ENCODE measurements around the gene ALPK3.

ALPK3 gene

DNA sequence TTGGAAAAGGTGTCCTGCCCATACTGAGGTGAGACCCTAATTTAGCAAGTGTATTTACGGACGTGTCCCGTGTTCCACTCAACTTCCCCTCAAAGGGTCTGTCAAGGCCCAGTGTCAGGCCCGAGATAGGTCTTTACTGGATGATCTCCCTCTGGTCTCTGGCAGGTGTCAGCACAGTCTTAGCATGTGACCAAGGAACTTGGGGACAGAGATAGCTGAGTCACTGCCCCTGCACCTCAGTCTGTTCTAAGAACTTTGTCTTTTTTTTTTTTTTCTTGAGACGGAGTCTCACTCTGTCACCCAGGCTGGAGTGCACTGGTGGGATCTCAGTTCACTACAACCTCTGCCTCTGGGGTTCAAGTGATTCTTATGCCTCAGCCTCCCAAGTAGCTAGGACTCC is 32.1 kb upstream of the ALPK3 start:
- Histone ChIP-seq H3K36me3 (ENCODE audit: control insufficient read depth, insufficient read depth, low read length) (peaks cover 18% of the 10 kb centered on the region), H3K9ac (ENCODE audit: low read depth, low read length) (no peak overlapping the region), H3K4me3 (ENCODE audit: low read depth, low read length) (no peak overlapping the region), H3K9me3 (ENCODE audit: control insufficient read depth, insufficient read depth, low read length) (no peaks in the 10 kb centered on the region), H3K4me1 (ENCODE audit: control insufficient read depth, insufficient read depth, low read length) (peaks cover 7% of the 10 kb centered on the region), H3K27me3 (ENCODE audit: control insufficient read depth, insufficient read depth, low read length) (no peaks in the 10 kb centered on the region)

DNA sequence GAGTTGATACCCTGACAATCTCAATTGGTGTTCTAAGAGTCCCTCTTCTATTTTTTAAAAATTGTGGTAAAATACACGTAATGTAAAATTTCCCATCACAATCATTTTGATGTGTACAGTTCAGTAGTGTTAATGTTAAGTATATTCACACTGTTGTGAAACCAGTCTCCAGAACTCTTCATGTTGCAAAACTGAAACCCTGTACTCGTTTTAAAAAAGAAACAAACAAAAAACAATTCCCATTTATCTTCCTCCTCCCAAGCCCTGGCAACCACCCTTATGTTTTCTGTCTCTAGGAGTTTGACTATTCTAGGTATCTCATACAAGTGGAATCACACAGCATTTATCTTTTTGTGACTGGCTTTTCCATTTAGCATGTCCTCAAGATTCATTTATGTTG is 28.7 kb upstream of the ALPK3 start:
- H3K9me3 ChIP-seq (ENCODE audit: control insufficient read depth, insufficient read depth, low read length) = no peaks in the 10 kb centered on the region
- H3K36me3 ChIP-seq (ENCODE audit: control insufficient read depth, insufficient read depth, low read length) = peaks cover 20% of the 10 kb centered on the region
- H3K27me3 ChIP-seq (ENCODE audit: control insufficient read depth, insufficient read depth, low read length) = no peaks in the 10 kb centered on the region
- H3K9ac ChIP-seq (ENCODE audit: low read depth, low read length) = no peak overlapping the region
- H3K4me3 ChIP-seq (ENCODE audit: low read depth, low read length) = no peak overlapping the region
- H3K4me1 ChIP-seq (ENCODE audit: control insufficient read depth, insufficient read depth, low read length) = peaks cover 7% of the 10 kb centered on the region

DNA sequence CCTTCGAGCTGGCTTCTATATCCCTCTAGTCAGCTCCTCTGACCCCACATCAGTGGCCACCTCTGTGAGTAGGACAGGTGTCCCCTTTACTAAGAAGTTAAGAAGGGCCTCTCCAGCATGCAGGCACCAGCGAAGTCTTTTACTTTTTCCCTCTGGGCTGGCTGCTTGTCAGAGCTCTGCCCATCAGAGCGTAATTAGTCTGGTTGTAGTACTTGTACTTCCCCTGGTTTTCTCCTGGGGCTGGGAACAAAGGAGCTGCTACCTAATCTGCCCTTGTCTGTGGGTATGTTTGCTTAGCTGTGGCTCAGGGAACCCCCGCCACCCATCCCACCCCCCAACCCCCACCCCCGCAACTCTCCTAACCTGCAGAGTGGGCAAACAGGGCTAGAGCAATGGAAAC is 27.4 kb upstream of the ALPK3 start:
- no peaks in the 10 kb centered on the region for H3K27me3 ChIP-seq (ENCODE audit: control insufficient read depth, insufficient read depth, low read length)
- peaks cover 10% of the 10 kb centered on the region for H3K36me3 ChIP-seq (ENCODE audit: control insufficient read depth, insufficient read depth, low read length)
- H3K9me3 ChIP-seq (ENCODE audit: control insufficient read depth, insufficient read depth, low read length) = no peaks in the 10 kb centered on the region
- no peak overlapping the region for H3K9ac ChIP-seq (ENCODE audit: low read depth, low read length)
- no peak overlapping the region for H3K4me3 ChIP-seq (ENCODE audit: low read depth, low read length)
- H3K4me1 ChIP-seq (ENCODE audit: control insufficient read depth, insufficient read depth, low read length) = peaks cover 7% of the 10 kb centered on the region

DNA sequence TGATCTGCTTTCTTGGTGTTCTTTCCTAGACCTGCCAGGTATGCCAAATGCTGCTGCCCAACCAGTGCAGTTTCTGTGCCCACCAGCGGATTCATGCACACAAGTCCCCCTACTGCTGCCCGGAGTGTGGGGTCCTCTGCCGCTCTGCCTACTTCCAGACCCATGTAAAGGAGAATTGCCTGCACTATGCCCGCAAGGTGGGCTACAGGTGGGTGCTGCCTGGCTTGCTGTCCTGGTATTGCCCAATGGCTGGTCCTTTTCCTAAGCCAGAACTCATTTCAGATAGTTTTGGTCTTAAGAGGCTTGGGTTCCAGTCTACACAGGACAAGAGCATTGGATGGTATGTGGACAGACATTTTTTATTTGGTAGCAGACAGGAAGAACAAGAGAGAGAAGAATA is 26.5 kb upstream of the ALPK3 start:
- Histone ChIP-seq H3K27me3 (ENCODE audit: control insufficient read depth, insufficient read depth, low read length) (no peaks in the 10 kb centered on the region), H3K9ac (ENCODE audit: low read depth, low read length) (no peak overlapping the region), H3K9me3 (ENCODE audit: control insufficient read depth, insufficient read depth, low read length) (no peaks in the 10 kb centered on the region), H3K4me3 (ENCODE audit: low read depth, low read length) (no peak overlapping the region), H3K4me1 (ENCODE audit: control insufficient read depth, insufficient read depth, low read length) (peaks cover 7% of the 10 kb centered on the region), H3K36me3 (ENCODE audit: control insufficient read depth, insufficient read depth, low read length) (peaks cover 6% of the 10 kb centered on the region)

DNA sequence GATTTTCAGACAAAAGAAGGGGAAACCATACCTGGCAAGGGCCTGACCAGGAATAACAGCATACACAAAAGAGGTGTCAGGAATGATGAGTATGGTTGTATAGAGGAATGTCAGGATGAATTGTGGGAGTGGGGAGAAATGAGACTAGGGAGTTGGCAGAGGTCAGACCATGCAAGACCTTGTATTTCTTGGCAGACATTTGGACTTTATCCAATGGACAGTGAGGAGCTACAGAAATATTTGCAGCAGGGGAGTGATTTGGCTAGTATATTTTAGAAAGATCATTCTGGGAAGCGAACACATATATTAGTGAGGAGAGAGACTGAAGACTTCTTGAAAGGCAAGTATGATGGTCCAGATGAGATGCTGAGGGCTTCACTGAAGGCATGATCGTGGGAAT is 25.4 kb upstream of the ALPK3 start:
- Histone ChIP-seq H3K36me3 (ENCODE audit: control insufficient read depth, insufficient read depth, low read length) (peaks cover 6% of the 10 kb centered on the region), H3K4me1 (ENCODE audit: control insufficient read depth, insufficient read depth, low read length) (peaks cover 7% of the 10 kb centered on the region), H3K9ac (ENCODE audit: low read depth, low read length) (no peak overlapping the region), H3K27me3 (ENCODE audit: control insufficient read depth, insufficient read depth, low read length) (no peaks in the 10 kb centered on the region), H3K9me3 (ENCODE audit: control insufficient read depth, insufficient read depth, low read length) (no peaks in the 10 kb centered on the region), H3K4me3 (ENCODE audit: low read depth, low read length) (no peak overlapping the region)

DNA sequence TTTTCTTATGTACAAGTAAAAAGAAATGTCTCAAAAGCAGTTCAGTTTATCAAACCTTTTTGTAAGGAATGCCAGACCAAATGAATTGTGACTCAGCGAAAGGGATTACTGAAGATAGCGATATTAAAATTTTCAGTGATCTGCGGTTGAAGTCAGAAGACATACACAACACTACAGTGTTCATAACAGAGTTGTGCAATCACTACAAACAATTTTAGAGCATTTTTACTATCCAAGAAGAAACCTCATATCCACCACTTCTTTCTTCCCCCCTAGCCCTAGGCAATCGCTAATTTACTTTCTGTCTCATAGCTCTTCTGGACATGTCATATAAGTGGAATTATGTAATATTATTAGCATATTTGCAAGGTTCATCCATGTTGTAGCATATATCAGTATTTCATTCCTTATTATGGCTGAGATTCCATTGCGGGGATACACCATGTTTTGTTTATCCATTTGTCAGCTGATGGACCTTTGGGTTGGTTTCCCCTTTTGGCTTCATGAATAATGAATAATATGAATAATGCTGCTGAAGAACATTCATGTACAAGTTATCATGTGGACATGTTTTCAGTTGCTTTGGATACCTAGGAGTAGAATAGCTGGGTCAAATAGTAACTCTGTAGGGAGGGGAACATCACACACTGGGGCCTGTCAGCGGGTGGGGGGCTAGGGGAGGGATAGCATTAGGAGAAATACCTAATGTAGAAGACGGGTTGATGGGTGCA is 23.6 kb upstream of the ALPK3 start:
- Histone ChIP-seq H3K9me3 (ENCODE audit: control insufficient read depth, insufficient read depth, low read length) (no peaks in the 10 kb centered on the region), H3K4me1 (ENCODE audit: control insufficient read depth, insufficient read depth, low read length) (peaks cover 7% of the 10 kb centered on the region), H3K9ac (ENCODE audit: low read depth, low read length) (no peak overlapping the region), H3K4me3 (ENCODE audit: low read depth, low read length) (no peak overlapping the region), H3K27me3 (ENCODE audit: control insufficient read depth, insufficient read depth, low read length) (no peaks in the 10 kb centered on the region), H3K36me3 (ENCODE audit: control insufficient read depth, insufficient read depth, low read length) (peaks cover 18% of the 10 kb centered on the region)

DNA sequence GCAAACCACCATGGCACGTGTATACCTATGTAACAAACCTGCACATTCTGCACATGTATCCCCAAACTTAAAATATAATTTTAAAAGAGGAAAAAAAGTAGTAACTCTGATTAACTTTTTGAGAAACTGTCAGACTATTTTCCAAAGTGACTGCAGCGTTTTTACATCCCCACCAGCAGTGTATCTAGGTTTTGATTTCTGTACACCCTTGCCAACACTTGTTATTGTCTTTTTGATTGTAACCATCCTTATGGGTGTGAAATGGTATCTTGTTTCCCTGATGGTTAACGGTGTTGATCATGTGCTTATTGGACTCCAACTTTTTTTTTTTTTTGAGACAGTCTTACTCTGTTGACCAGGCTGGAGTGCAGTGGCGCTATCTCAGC is 23.0 kb upstream of the ALPK3 start:
- H3K9me3 ChIP-seq (ENCODE audit: control insufficient read depth, insufficient read depth, low read length) = no peaks in the 10 kb centered on the region
- H3K36me3 ChIP-seq (ENCODE audit: control insufficient read depth, insufficient read depth, low read length) = peaks cover 23% of the 10 kb centered on the region
- H3K9ac ChIP-seq (ENCODE audit: low read depth, low read length) = no peak overlapping the region
- H3K4me3 ChIP-seq (ENCODE audit: low read depth, low read length) = no peak overlapping the region
- H3K27me3 ChIP-seq (ENCODE audit: control insufficient read depth, insufficient read depth, low read length) = no peaks in the 10 kb centered on the region
- H3K4me1 ChIP-seq (ENCODE audit: control insufficient read depth, insufficient read depth, low read length) = peaks cover 7% of the 10 kb centered on the region

DNA sequence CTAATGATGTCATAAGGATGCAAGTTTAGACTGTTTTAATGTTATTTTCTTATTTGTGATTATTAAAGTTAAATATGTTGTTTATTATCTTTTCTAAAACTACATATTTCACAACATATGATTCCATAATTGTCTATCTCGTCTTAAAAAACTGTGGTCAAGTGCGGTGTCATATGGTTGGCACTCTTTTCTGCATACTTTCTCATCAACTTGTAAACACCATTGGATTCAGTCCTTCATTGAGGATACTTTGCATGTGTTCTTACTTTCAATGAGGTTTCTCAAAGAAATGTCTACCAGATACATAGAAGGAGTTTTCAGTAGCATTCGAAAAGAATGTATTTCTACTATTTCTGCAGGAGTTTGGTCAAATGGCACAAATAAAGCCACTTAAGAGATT is 22.0 kb upstream of the ALPK3 start:
- Histone ChIP-seq H3K4me1 (ENCODE audit: control insufficient read depth, insufficient read depth, low read length) (no peaks in the 10 kb centered on the region), H3K9ac (ENCODE audit: low read depth, low read length) (no peak overlapping the region), H3K9me3 (ENCODE audit: control insufficient read depth, insufficient read depth, low read length) (no peaks in the 10 kb centered on the region), H3K36me3 (ENCODE audit: control insufficient read depth, insufficient read depth, low read length) (peaks cover 33% of the 10 kb centered on the region), H3K4me3 (ENCODE audit: low read depth, low read length) (no peak overlapping the region), H3K27me3 (ENCODE audit: control insufficient read depth, insufficient read depth, low read length) (no peaks in the 10 kb centered on the region)

DNA sequence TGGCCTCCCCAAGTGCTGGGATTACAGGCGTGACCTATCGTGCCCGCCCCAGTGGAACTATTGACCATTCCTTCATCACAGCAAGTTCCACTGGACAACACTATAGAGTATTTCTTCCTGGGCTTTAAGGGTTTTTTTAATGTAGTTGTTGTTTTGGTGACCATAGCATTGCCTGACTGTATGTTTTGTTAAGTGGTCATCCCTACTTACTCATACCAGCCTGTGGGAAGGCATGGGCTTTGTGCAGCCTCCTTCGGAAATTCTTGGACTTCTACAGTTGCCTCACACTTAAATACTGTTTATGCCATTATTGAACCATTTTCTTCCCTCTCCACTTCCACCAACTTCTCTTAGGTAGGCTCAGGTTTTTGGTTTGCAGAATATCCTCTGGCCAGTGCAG is 19.9 kb upstream of the ALPK3 start:
- Histone ChIP-seq H3K9me3 (ENCODE audit: control insufficient read depth, insufficient read depth, low read length) (no peaks in the 10 kb centered on the region), H3K36me3 (ENCODE audit: control insufficient read depth, insufficient read depth, low read length) (peaks cover 37% of the 10 kb centered on the region), H3K4me3 (ENCODE audit: low read depth, low read length) (no peak overlapping the region), H3K4me1 (ENCODE audit: control insufficient read depth, insufficient read depth, low read length) (no peaks in the 10 kb centered on the region), H3K9ac (ENCODE audit: low read depth, low read length) (no peak overlapping the region), H3K27me3 (ENCODE audit: control insufficient read depth, insufficient read depth, low read length) (no peaks in the 10 kb centered on the region)

DNA sequence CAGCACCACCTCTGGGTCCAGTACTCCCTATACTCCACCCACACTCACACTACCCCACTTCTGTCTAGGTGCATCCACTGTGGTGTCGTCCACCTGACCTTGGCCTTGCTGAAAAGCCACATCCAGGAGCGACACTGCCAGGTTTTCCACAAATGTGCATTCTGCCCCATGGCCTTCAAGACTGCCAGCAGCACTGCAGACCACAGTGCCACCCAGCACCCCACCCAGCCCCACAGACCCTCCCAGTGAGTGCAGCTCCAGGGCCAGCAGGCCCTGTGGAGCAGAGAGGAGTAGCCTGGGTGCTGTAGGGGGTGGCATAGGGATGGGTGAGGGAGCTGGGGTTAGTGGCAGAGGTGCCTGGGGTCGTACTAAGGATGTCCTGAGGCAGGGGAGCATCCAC is 19.4 kb upstream of the ALPK3 start:
- peaks cover 38% of the 10 kb centered on the region for H3K36me3 ChIP-seq (ENCODE audit: control insufficient read depth, insufficient read depth, low read length)
- H3K4me1 ChIP-seq (ENCODE audit: control insufficient read depth, insufficient read depth, low read length) = no peaks in the 10 kb centered on the region
- no peak overlapping the region for H3K4me3 ChIP-seq (ENCODE audit: low read depth, low read length)
- no peaks in the 10 kb centered on the region for H3K27me3 ChIP-seq (ENCODE audit: control insufficient read depth, insufficient read depth, low read length)
- no peak overlapping the region for H3K9ac ChIP-seq (ENCODE audit: low read depth, low read length)
- no peaks in the 10 kb centered on the region for H3K9me3 ChIP-seq (ENCODE audit: control insufficient read depth, insufficient read depth, low read length)

DNA sequence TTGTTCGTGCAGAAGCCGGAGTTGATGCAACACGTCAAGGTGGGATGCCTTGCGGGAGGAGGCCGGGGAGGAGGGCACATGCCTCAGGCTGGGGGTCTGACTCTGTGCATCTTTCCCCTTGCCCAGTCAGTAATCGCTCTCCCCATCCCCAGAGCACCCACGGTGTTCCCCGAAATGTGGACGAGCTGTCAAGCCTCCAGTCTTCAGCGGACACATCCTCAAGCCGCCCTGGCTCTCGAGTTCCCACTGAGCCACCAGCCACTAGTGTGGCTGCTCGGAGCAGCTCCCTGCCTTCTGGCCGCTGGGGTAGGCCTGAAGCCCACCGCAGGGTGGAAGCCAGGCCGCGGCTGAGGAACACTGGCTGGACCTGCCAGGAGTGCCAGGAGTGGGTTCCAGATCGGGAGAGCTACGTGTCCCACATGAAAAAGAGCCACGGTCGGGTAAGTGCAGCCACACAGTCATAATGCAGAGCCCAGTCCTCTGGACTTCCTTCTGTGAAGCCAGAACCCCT is 18.7 kb upstream of the ALPK3 start:
- Histone ChIP-seq H3K36me3 (ENCODE audit: control insufficient read depth, insufficient read depth, low read length) (peaks cover 37% of the 10 kb centered on the region), H3K4me3 (ENCODE audit: low read depth, low read length) (no peak overlapping the region)

DNA sequence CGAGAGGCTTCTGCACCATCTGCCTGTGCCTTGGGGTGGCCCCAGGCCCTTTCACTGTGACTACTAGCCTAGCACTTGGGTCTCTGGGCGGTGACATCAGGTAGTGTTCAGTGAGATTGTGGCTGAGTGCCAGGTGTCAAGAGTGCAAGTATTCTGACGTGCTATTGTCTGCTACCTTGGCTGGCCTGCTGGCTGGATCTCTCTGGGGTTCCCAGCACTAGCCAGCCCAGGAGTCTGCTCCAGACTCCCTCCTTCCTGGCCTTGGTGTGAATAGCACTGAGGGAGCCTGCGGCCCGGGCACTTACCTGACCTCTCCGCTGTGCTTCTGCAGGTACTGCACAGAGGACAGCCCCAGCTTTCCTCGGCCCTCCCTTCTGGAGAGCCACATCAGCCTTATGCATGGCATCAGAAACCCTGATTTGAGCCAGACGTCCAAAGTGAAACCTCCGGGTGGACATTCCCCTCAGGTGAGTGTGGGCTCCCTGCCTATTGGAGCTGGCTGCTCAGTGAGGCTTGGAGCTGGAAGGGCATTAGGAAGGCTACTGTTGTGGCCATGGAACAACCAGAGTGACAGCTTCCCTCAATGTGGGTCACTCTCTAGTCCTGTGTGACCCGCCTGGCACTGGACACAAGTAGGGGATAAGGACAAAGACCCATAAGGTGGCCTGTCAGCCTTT is 17.5 kb upstream of the ALPK3 start:
- no peak overlapping the region for H3K9ac ChIP-seq (ENCODE audit: low read depth, low read length)
- H3K27me3 ChIP-seq (ENCODE audit: control insufficient read depth, insufficient read depth, low read length) = no peaks in the 10 kb centered on the region
- H3K36me3 ChIP-seq (ENCODE audit: control insufficient read depth, insufficient read depth, low read length) = peaks cover 36% of the 10 kb centered on the region
- H3K4me1 ChIP-seq (ENCODE audit: control insufficient read depth, insufficient read depth, low read length) = no peaks in the 10 kb centered on the region
- H3K9me3 ChIP-seq (ENCODE audit: control insufficient read depth, insufficient read depth, low read length) = no peaks in the 10 kb centered on the region
- no peak overlapping the region for H3K4me3 ChIP-seq (ENCODE audit: low read depth, low read length)

More for the DNA sequence above, 18.7 kb upstream of the ALPK3 start:
- H3K9ac ChIP-seq (ENCODE audit: low read depth, low read length) = no peak overlapping the region
- no peaks in the 10 kb centered on the region for H3K9me3 ChIP-seq (ENCODE audit: control insufficient read depth, insufficient read depth, low read length)
- H3K4me1 ChIP-seq (ENCODE audit: control insufficient read depth, insufficient read depth, low read length) = no peaks in the 10 kb centered on the region
- no peaks in the 10 kb centered on the region for H3K27me3 ChIP-seq (ENCODE audit: control insufficient read depth, insufficient read depth, low read length)

All from iPS-15b (cell line).